ENCODE results near the gene MLH3. TPM values are rescaled to one million over a fixed set of nuclear protein-coding genes. Genes with fewer than 3 reads are reported as not detected.
A peak's percentile ranks its signal among the peaks of the same experiment; 100 is the strongest.

MLH3 gene
- total and polyA plus RNA-seq, 4 donors, result 5.8 to 29.7 (median 9.9) TPM

DNA sequence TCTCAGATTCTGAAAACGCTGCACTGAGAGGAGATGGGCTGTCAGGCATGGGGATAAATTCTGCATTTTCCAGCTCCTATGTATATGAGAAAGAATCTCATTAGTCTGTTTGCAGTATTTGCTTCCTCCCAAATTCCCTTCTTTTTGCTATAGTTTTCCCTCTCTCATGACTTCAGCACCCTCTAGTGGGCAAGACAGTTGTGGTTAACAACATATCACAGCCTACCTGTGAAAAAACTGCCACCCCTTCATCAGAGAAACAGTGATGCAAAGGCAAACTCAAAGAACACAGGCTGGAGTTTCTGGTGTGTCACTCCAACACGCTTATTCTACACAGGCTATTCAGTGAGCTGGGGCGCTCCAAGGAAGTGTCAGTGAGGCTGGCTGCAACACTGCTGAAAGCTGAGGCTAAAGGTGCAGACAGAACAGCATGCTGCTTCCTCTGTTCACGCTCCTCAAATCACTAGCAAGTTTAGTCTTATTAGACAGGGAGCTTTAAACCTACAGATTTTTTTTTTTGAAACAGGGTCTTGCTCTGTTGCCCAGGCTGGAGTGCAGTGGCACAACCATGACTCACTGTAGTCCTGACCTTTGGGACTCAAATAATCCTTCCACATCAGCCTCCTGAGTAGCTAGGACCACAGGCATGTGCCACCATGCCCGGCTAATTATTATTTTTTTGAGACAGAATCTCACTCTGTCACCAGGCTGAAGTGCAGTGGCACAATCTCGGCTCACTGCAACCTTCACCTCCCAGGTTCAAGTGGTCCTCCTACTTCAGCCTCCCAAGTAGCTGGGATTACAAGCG lies 37.5 kb upstream of the MLH3 start (continued):
- no peak for TF ChIP-seq NR2F2 (IDR thresholded peaks at IDR 0.05)
- TF ChIP-seq HNF4A (conservative IDR thresholded peaks at IDR 0.05), result no peak
- TF ChIP-seq HNF4G (IDR thresholded peaks at IDR 0.05), result no peak
- TF ChIP-seq FOXA1 (IDR thresholded peaks at IDR 0.05), result no peak

DNA sequence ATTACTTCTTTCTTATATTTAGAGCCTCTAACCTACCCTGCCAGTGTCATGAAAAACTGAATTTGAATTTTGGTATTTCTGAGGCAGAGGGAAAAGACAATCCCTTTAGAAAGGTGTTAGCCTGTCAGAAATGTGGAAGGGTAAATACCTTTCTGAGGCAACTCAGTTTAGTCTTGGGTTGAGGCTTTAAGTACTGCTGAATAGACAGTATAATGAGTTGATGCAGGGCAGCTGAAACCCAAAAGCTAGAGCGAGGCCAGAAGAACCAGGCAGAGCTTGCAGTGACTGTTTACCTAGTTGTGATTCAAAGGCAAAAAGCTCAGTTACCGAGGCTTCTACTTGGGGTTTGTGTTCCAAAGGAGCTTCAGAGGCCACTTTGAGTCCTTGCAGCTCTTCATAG lies 36.9 kb upstream of the MLH3 start:
- peaks cover 13 to 66% (median 51%) of the 10 kb centered on the region in 4 donors for H3K36me3 ChIP-seq (ENCODE audit: control insufficient read depth in 4 of 4, insufficient read depth in 3 of 4, low read depth in 1 of 4, low read length in 3 of 4)
- H3K27ac ChIP-seq (ENCODE audit: low read depth in 1 of 2, low read length in 2 of 2), result no peak overlapping the region
- no peaks in the 10 kb centered on the region for H3K4me1 ChIP-seq (ENCODE audit: control insufficient read depth in 4 of 4, insufficient read depth in 4 of 4, low read length in 3 of 4)
- no peak overlapping the region for H3K4me3 ChIP-seq (ENCODE audit: low read depth in 1 of 3, low read length in 3 of 3)
- no peak overlapping the region for H3K9ac ChIP-seq (ENCODE audit: low read depth in 1 of 2, low read length in 2 of 2)
- no peaks in the 10 kb centered on the region for H3K27me3 ChIP-seq (ENCODE audit: control insufficient read depth in 4 of 4, insufficient read depth in 4 of 4, low read length in 3 of 4)
- TF ChIP-seq EGR1 (IDR thresholded peaks at IDR 0.05; ENCODE audit: low read depth in 2 of 2) (no peak), YY1 (IDR thresholded peaks at IDR 0.05) (no peak), TAF1 (conservative IDR thresholded peaks at IDR 0.05) (no peak), JUND (IDR thresholded peaks at IDR 0.05) (no peak), RAD21 (IDR thresholded peaks at IDR 0.05) (no peak), SP1 (IDR thresholded peaks at IDR 0.05) (no peak), HNF4G (IDR thresholded peaks at IDR 0.05) (no peak), FOXA2 (IDR thresholded peaks at IDR 0.05) (no peak), FOXA1 (IDR thresholded peaks at IDR 0.05) (no peak), RXRA (IDR thresholded peaks at IDR 0.05) (no peak), NR2F2 (IDR thresholded peaks at IDR 0.05) (no peak)
- TF ChIP-seq, protein P1, sequence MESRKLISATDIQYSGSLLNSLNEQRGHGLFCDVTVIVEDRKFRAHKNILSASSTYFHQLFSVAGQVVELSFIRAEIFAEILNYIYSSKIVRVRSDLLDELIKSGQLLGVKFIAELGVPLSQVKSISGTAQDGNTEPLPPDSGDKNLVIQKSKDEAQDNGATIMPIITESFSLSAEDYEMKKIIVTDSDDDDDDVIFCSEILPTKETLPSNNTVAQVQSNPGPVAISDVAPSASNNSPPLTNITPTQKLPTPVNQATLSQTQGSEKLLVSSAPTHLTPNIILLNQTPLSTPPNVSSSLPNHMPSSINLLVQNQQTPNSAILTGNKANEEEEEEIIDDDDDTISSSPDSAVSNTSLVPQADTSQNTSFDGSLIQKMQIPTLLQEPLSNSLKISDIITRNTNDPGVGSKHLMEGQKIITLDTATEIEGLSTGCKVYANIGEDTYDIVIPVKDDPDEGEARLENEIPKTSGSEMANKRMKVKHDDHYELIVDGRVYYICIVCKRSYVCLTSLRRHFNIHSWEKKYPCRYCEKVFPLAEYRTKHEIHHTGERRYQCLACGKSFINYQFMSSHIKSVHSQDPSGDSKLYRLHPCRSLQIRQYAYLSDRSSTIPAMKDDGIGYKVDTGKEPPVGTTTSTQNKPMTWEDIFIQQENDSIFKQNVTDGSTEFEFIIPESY (IDR thresholded peaks at IDR 0.05), result no peak
- TF ChIP-seq, protein P2, sequence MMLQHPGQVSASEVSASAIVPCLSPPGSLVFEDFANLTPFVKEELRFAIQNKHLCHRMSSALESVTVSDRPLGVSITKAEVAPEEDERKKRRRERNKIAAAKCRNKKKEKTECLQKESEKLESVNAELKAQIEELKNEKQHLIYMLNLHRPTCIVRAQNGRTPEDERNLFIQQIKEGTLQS (IDR thresholded peaks at IDR 0.05), result no peak
- TF ChIP-seq, protein P3, sequence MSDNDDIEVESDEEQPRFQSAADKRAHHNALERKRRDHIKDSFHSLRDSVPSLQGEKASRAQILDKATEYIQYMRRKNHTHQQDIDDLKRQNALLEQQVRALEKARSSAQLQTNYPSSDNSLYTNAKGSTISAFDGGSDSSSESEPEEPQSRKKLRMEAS (IDR thresholded peaks at IDR 0.05), result no peak
- TF ChIP-seq, protein P4, sequence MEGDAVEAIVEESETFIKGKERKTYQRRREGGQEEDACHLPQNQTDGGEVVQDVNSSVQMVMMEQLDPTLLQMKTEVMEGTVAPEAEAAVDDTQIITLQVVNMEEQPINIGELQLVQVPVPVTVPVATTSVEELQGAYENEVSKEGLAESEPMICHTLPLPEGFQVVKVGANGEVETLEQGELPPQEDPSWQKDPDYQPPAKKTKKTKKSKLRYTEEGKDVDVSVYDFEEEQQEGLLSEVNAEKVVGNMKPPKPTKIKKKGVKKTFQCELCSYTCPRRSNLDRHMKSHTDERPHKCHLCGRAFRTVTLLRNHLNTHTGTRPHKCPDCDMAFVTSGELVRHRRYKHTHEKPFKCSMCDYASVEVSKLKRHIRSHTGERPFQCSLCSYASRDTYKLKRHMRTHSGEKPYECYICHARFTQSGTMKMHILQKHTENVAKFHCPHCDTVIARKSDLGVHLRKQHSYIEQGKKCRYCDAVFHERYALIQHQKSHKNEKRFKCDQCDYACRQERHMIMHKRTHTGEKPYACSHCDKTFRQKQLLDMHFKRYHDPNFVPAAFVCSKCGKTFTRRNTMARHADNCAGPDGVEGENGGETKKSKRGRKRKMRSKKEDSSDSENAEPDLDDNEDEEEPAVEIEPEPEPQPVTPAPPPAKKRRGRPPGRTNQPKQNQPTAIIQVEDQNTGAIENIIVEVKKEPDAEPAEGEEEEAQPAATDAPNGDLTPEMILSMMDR (IDR thresholded peaks at IDR 0.05; ENCODE audit: low read depth, low read length, missing input control), result no peak
- WGBS, result 86% methylated on average over 2 of the region's 2 CpGs
- H3K9me3 ChIP-seq (ENCODE audit: control insufficient read depth in 4 of 4, low read length in 3 of 4), result no peaks in the 10 kb centered on the region
- DNase-seq (ENCODE audit: low spot score), result no peak

DNA sequence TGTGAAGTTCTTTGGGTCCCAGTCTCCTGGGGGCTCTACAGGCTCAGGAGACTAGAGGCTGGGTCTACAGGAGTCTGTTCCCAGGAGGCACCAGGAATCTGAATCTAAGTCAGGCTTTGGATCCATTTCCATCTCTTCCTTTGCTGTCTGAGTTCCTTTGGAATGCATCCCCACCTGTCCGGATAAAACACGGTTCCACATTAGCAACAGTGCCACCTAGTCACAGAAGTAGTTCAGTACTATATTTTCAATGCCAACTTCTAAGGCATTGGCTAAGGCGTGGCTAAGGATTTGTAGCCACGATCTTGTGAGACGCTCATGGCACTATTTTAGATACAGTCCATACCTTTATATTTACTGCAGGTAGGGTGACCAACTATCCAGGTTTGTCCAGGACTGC lies 33.2 kb upstream of the MLH3 start:
- peaks cover 13 to 62% (median 51%) of the 10 kb centered on the region in 4 donors for H3K36me3 ChIP-seq (ENCODE audit: control insufficient read depth in 4 of 4, insufficient read depth in 3 of 4, low read depth in 1 of 4, low read length in 3 of 4)
- H3K27me3 ChIP-seq (ENCODE audit: control insufficient read depth in 4 of 4, insufficient read depth in 4 of 4, low read length in 3 of 4), result no peaks in the 10 kb centered on the region
- no peak overlapping the region for H3K9ac ChIP-seq (ENCODE audit: low read depth in 1 of 2, low read length in 2 of 2)
- TF ChIP-seq RAD21 (IDR thresholded peaks at IDR 0.05) (peak; percentile 54 to 64), RXRA (IDR thresholded peaks at IDR 0.05) (no peak)
- TF ChIP-seq, protein P4 (IDR thresholded peaks at IDR 0.05; ENCODE audit: low read depth, low read length, missing input control), result peak; percentile 8
- no peaks in the 10 kb centered on the region for H3K9me3 ChIP-seq (ENCODE audit: control insufficient read depth in 4 of 4, low read length in 3 of 4)
- H3K27ac ChIP-seq (ENCODE audit: low read depth in 1 of 2, low read length in 2 of 2), result no peak overlapping the region
- 62% methylated on average over 5 of the region's 5 CpGs for whole genome bisulfite sequencing
- DNase-seq (ENCODE audit: low spot score), result no peak
- H3K4me3 ChIP-seq (ENCODE audit: low read depth in 1 of 3, low read length in 3 of 3), result no peak overlapping the region
- H3K4me1 ChIP-seq (ENCODE audit: control insufficient read depth in 4 of 4, insufficient read depth in 4 of 4, low read length in 3 of 4), result no peaks in the 10 kb centered on the region

All from liver (tissue), 9 donors.